ENCODE results near the gene FGF22. TPM values are rescaled to one million over a fixed set of nuclear protein-coding genes. Genes with fewer than 3 reads are reported as not detected.

FGF22 gene
- total RNA-seq = 0.09 and 0.11 TPM in 2 replicates

DNA sequence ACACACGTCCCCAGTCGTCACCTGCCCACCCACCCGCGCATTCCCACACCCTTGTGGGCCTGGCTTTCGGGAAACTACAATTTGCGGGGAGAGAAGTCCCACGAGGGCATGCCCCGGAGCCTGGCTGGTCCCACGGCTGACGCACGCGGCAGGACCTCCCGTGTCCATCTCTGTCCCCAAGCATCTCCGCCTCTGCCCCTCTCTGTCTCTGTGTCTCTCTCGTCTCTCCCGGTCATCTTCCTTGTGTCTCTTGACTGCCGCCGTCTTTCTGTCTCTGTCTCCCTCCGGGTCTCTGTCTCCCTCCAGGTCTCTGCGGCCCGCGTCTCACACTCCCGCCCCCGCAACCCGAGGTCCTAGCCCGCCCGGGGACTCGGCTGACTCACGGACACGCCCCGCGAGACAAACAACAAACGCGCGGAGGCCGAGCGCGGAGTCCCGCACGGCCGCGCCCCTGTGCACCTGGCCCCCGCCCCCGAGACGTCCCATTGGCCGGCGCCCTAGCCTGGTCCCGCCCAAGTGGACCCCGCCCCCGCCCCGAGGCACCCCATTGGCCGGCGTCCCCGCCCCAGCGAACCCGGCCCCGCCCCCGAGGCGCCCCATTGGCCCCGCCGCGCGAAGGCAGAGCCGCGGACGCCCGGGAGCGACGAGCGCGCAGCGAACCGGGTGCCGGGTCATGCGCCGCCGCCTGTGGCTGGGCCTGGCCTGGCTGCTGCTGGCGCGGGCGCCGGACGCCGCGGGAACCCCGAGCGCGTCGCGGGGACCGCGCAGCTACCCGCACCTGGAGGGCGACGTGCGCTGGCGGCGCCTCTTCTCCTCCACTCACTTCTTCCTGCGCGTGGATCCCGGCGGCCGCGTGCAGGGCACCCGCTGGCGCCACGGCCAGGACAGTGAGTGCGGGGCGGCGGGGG is at the start of gene FGF22:
Gene FGF22 (plus strand): TSS at position 627 of the 908 bp plus-strand sequence. CDS start 47 bp downstream, at position 674.

DNA sequence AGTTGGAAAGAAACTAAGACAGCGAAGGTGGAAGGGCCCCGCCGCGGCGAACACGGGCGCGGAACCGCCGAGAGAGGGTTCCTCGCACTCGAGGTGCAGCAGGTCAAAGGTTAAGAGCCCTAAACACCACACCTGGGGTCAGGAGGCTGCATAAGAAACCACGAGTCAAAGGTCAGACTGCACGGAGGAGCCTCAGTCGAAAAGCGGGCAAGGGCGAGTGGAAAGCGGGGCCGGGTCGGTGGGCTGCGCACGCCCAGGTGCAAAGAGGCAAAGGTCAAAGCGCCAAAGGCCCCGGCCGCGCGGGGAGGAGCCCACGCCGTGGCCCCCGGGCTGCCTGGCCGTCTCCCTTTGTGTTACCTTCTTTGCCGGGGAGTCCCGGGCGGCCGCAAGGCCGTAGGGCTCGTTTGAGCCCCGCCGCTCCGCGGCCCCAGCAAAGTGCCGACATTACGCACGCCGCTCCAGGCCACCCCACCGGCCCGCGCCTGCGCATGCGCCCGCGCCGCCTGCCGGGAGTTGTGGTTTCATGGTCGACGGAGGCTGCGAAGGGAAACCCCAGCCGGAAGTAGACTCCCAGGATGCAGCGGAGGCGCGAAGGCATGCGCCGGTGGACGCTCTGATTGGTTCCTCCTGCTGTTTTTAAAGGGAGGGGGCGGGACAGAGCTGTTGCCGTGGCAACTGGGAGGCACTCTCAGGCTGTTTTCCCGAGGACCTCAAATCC is 6.5 kb upstream of the FGF22 start, which contains the start of gene POLRMT:
Gene POLRMT (minus strand): TSS at position 470 of the 718 bp plus-strand sequence. CDS start 25 bp downstream, at position 445.

DNA sequence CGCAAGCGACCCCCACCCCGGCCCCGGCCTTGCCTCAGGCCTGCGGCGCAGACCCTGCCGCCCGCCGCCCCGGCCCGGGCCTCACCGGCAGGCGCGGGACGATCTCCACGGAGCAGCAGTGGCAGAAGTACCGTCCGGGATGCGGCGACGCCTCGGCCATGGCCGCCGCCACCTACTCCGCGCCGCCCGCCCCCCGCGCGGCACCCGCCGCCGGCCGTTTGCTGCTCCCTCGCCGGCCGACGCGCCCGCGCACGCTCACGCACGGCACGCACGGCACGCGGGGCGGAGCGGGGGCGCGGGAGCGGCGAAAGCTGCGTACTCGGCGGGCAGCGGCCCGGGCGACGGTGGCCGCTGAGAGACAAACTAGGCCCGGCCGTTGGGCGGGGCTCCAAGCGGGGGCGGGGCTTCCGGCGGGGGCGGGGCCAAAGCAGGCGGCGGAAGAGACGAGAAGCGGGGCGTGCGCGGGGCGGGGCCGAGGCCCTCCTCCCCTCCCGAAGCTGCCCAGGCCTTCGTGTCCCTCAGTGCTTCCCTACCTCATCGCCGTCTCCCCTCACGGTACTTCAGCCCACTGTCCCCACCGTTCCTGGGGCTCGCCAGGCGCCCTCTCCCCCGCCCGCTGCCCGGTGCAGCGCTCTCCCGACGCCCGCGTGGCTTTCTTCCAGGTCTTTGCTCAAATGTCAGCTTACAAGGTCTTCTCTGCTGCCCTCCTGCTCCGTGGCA is 23.4 kb downstream of the FGF22 start, which contains the start of gene RNF126:
Gene RNF126 (minus strand): TSS at position 253 of the 720 bp plus-strand sequence. CDS start 93 bp downstream, at position 160.

DNA sequence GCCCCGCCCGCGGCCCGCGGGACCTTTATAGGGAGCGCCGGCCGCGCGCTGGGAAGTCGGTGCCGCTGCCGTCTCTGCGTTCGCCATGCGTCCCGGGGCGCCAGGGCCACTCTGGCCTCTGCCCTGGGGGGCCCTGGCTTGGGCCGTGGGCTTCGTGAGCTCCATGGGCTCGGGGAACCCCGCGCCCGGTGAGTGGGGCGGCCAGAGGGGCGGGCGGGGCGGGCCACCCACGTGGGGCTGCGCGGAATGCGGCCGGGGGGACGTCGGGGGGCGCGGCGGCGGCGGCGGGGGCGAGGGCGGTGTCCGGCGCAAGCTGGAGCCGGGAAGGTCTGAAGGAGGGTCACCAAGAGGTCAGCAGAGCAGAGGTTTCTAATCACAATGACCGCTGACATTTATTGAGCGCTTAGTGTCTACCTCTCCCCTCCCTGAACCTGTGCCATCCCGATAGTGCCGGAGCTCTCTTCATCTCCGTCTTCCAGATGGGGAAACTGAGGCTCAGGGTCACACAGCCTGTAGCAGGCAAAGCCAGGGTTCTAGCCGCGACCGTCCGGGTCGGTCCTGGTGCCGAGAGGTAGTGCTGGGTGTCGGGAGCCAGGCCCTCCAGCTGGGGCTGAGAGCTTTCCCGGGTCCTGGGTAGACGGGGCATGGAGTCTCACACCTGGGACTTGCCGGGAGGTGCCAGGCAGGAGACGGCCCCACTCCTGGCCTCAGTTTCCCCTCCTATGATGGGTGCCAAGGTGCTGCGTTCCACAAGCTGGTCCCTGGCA is 36.8 kb downstream of the FGF22 start, which contains the start of gene FSTL3:
Gene FSTL3 (plus strand): TSS at position 54 of the 767 bp plus-strand sequence. CDS start 32 bp downstream, at position 86.

Other genes with a start within 250 kb of the FGF22 start
- 2.9 and 10.2 TPM in 2 replicates for gene C2CD4C, start 230.7 kb upstream of the FGF22 start, total RNA-seq
- gene SHC2, start 178.8 kb upstream of the FGF22 start, total RNA-seq = 9.3 and 22.0 TPM in 2 replicates
- not detected in 2 replicates for gene MADCAM1, start 143.4 kb upstream of the FGF22 start, total RNA-seq
- 30.7 and 35.0 TPM in 2 replicates for gene TPGS1, start 132.4 kb upstream of the FGF22 start, total RNA-seq
- 72.5 and 76.9 TPM in 2 replicates for gene CDC34, start 108.1 kb upstream of the FGF22 start, total RNA-seq
- gene GZMM, start 95.8 kb upstream of the FGF22 start, total RNA-seq = not detected in 2 replicates
- gene BSG, start 67.3 kb upstream of the FGF22 start, total RNA-seq = 212 and 215 TPM in 2 replicates
- gene HCN2, start 50.0 kb upstream of the FGF22 start, total RNA-seq = 0.43 and 0.65 TPM in 2 replicates
- 17.1 and 22.3 TPM in 2 replicates for gene POLRMT, start 6.3 kb upstream of the FGF22 start, total RNA-seq
- 14.2 and 25.0 TPM in 2 replicates for gene RNF126, start 23.3 kb downstream of the FGF22 start, total RNA-seq
- gene FSTL3, start 36.5 kb downstream of the FGF22 start, total RNA-seq = 3.4 and 5.9 TPM in 2 replicates
- gene PRSS57, start 55.6 kb downstream of the FGF22 start, total RNA-seq = not detected in 2 replicates
- gene PALM, start 69.1 kb downstream of the FGF22 start, total RNA-seq = 28.6 and 34.0 TPM in 2 replicates
- gene MISP, start 111.2 kb downstream of the FGF22 start, total RNA-seq = under 0.01 TPM in 1 of 2 replicates, not detected in the other
- gene PTBP1, start 157.6 kb downstream of the FGF22 start, total RNA-seq = 118 and 139 TPM in 2 replicates
- gene PLPPR3, start 182.1 kb downstream of the FGF22 start, total RNA-seq = under 0.01 TPM in 2 replicates
- gene AZU1, start 188.0 kb downstream of the FGF22 start, total RNA-seq = not detected in 2 replicates
- gene PRTN3, start 201.1 kb downstream of the FGF22 start, total RNA-seq = not detected in 2 replicates
- not detected in 2 replicates for gene ELANE, start 212.4 kb downstream of the FGF22 start, total RNA-seq
- 0.52 and 0.54 TPM in 2 replicates for gene CFD, start 219.8 kb downstream of the FGF22 start, total RNA-seq

Measured in dermis lymphatic vessel endothelial cell (primary cell).